ENCODE measurements around the gene CTDP1.

CTDP1 gene

DNA sequence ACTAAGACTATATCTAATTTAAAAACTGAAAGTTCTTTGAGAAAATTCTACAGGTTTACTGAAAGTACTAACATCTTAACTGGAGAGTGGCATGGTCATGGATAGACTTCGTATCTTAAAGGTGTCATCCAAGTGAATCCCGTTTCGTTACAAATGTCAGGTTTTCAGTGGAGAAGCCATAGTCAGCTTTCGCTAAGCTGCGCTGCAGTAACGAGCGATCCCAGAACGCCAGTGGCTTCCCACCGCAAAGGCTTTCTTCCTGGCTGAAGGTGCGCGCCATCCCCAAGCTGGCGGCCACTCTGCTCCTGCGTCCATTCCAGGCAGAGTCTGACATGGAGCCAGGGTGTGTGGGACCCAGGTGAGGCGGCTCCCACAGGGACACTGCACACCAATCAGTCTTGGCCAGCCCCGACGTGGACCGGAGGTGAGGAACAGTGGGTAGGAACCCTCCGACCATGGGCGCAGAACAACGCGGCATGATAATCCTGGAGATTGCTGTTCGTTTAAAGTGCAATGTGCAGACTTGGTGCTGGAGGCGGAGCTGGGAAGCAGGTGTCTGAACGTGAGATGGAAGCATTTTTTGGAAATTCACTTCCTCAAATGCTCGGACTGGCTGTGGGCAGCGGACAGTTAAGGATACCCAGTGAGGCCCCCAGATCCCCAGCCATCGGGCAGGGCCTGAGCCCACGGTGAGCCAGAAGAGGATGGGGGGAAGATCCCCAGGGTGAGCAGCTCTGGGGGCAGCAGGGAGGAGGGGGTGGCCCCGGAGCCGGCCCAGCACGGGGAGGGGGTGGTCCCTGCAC, 90.3 kb downstream of the CTDP1 start:
- no peak overlapping the region for H3K9ac ChIP-seq (ENCODE audit: low read length in 2 of 2)
- H3K9me3 ChIP-seq (ENCODE audit: control insufficient read depth in 2 of 2, low read length in 2 of 2) = peaks cover 6 to 11% of the 10 kb centered on the region in 2 donors
- H3K27me3 ChIP-seq (ENCODE audit: control insufficient read depth in 1 of 2, insufficient read depth in 2 of 2, low read length in 2 of 2) = peaks cover 3 to 4% of the 10 kb centered on the region in 2 donors
- no peak overlapping the region for H3K4me3 ChIP-seq (ENCODE audit: low read length in 2 of 2)
- H3K4me1 ChIP-seq (ENCODE audit: control insufficient read depth, insufficient read depth, low read length) = no peaks in the 10 kb centered on the region
- H3K27ac ChIP-seq (ENCODE audit: low read length) = no peak overlapping the region
- H3K36me3 ChIP-seq (ENCODE audit: control insufficient read depth in 2 of 2, insufficient read depth in 2 of 2, low read length in 2 of 2) = no peaks in the 10 kb centered on the region

- Histone ChIP-seq H3K27ac (ENCODE audit: low read length) (no peak overlapping the region), H3K4me1 (ENCODE audit: control insufficient read depth, insufficient read depth, low read length) (no peaks in the 10 kb centered on the region), H3K4me3 (ENCODE audit: low read length in 2 of 2) (no peak overlapping the region), H3K36me3 (ENCODE audit: control insufficient read depth in 2 of 2, insufficient read depth in 2 of 2, low read length in 2 of 2) (no peaks in the 10 kb centered on the region), H3K9ac (ENCODE audit: low read length in 2 of 2) (no peak overlapping the region), H3K27me3 (ENCODE audit: control insufficient read depth in 1 of 2, insufficient read depth in 2 of 2, low read length in 2 of 2) (peaks cover 7 to 8% of the 10 kb centered on the region in 2 donors), H3K9me3 (ENCODE audit: control insufficient read depth in 2 of 2, low read length in 2 of 2) (peaks cover 6 to 11% of the 10 kb centered on the region in 2 donors)
These were observed 90.9 kb downstream of the CTDP1 start for GRCh38 chr18:79770501-79770815.

- H3K27me3 ChIP-seq (ENCODE audit: control insufficient read depth in 1 of 2, insufficient read depth in 2 of 2, low read length in 2 of 2) = peaks cover 8 to 9% of the 10 kb centered on the region in 2 donors
- peaks cover 6 to 11% of the 10 kb centered on the region in 2 donors for H3K9me3 ChIP-seq (ENCODE audit: control insufficient read depth in 2 of 2, low read length in 2 of 2)
- no peak overlapping the region for H3K27ac ChIP-seq (ENCODE audit: low read length)
- H3K9ac ChIP-seq (ENCODE audit: low read length in 2 of 2) = no peak overlapping the region
- no peaks in the 10 kb centered on the region for H3K36me3 ChIP-seq (ENCODE audit: control insufficient read depth in 2 of 2, insufficient read depth in 2 of 2, low read length in 2 of 2)
- no peak overlapping the region for H3K4me3 ChIP-seq (ENCODE audit: low read length in 2 of 2)
- no peaks in the 10 kb centered on the region for H3K4me1 ChIP-seq (ENCODE audit: control insufficient read depth, insufficient read depth, low read length)
These were observed 91.2 kb downstream of the CTDP1 start for GRCh38 chr18:79770826-79771225.

DNA sequence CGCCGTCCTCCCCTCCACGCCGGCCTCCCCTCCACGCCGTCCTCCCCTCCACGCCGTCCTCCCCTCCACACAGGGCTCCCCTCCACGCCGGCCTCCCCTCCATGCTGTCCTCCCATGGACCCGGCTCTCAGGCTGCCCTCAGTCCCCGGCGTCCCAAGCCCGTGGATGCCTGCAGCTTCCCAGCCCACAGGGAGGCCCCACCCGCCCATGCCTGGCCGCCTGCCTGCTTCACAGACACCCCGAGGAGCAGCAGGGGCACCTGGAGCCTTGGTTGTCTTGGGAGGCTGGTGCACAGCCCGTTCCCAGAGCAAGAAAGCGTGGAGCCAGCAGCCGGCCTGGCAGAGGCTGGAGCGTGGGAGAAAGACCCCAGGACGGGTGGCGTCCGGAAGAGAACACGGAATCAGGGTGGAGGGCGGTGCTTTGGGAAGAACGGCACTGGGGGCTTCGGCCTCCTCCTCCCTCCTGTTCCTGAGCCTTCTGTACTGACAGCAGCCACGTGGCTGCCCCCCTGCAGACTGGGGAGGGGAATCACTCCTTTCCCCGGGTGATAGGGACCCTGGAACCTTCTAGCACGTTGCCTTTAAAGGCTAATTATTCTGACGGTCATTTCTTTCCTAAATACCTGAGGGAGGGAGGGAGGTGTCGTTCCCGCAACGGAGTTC, 92.0 kb downstream of the CTDP1 start:
- no peak overlapping the region for H3K9ac ChIP-seq (ENCODE audit: low read length in 2 of 2)
- H3K4me3 ChIP-seq (ENCODE audit: low read length in 2 of 2) = no peak overlapping the region
- H3K27ac ChIP-seq (ENCODE audit: low read length) = no peak overlapping the region
- H3K27me3 ChIP-seq (ENCODE audit: control insufficient read depth in 1 of 2, insufficient read depth in 2 of 2, low read length in 2 of 2) = peaks cover 8 to 12% of the 10 kb centered on the region in 2 donors
- H3K9me3 ChIP-seq (ENCODE audit: control insufficient read depth in 2 of 2, low read length in 2 of 2) = peaks cover 6 to 11% of the 10 kb centered on the region in 2 donors
- H3K36me3 ChIP-seq (ENCODE audit: control insufficient read depth in 2 of 2, insufficient read depth in 2 of 2, low read length in 2 of 2) = no peaks in the 10 kb centered on the region
- no peaks in the 10 kb centered on the region for H3K4me1 ChIP-seq (ENCODE audit: control insufficient read depth, insufficient read depth, low read length)

- no peak overlapping the region for H3K27ac ChIP-seq (ENCODE audit: low read length)
- H3K27me3 ChIP-seq (ENCODE audit: control insufficient read depth in 1 of 2, insufficient read depth in 2 of 2, low read length in 2 of 2) = peaks cover 12 to 13% of the 10 kb centered on the region in 2 donors
- peaks cover 3 to 11% of the 10 kb centered on the region in 2 donors for H3K9me3 ChIP-seq (ENCODE audit: control insufficient read depth in 2 of 2, low read length in 2 of 2)
- H3K4me1 ChIP-seq (ENCODE audit: control insufficient read depth, insufficient read depth, low read length) = no peaks in the 10 kb centered on the region
- H3K36me3 ChIP-seq (ENCODE audit: control insufficient read depth in 2 of 2, insufficient read depth in 2 of 2, low read length in 2 of 2) = no peaks in the 10 kb centered on the region
- H3K9ac ChIP-seq (ENCODE audit: low read length in 2 of 2) = no peak overlapping the region
- H3K4me3 ChIP-seq (ENCODE audit: low read length in 2 of 2) = no peak overlapping the region
These were observed 92.7 kb downstream of the CTDP1 start for GRCh38 chr18:79772108-79772864.

DNA sequence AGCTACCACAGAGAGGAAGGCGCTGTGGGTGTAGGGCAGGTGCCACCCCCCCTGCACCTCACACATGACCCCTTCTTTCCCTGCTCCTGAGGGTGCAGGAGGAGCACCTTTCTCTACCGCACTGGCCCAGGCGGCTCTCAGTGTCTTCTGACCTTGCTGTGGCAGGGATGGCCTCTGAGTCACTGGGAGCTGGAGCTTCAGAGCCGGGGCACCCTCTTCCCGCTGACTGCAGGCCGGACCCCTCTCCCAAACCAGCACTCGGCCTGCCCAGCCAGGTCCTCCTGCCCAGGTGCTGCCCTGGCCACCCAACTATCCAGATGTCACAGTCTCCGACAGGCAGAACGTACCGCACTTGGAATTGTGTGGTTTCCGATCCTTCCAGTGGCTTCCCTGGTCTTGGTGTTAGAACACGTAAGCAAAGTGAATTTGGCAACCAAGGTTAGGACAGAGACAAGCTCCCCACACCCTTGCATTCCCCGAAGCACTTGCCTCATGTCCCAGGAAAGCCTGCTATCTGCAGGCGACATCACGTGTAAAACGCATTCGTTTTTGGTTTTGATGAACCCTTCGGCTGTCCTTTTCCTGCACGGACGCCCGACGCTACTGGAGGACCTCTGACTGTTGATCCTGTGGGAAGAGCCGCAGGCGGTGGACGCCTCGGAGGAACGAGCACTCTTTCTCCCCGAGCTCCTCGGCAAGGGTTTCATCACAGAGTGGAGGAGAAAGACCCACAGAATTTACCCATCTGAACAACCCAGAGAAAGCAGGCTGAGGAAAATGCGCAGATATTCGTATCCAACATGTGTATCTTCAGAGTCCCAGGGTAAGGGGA, 93.5 kb downstream of the CTDP1 start:
- Histone ChIP-seq H3K9me3 (ENCODE audit: control insufficient read depth in 2 of 2, low read length in 2 of 2) (peaks cover 3 to 5% of the 10 kb centered on the region in 2 donors), H3K36me3 (ENCODE audit: control insufficient read depth in 2 of 2, insufficient read depth in 2 of 2, low read length in 2 of 2) (no peaks in the 10 kb centered on the region), H3K9ac (ENCODE audit: low read length in 2 of 2) (no peak overlapping the region), H3K27me3 (ENCODE audit: control insufficient read depth in 1 of 2, insufficient read depth in 2 of 2, low read length in 2 of 2) (peaks cover 15 to 19% of the 10 kb centered on the region in 2 donors), H3K4me3 (ENCODE audit: low read length in 2 of 2) (no peak overlapping the region), H3K4me1 (ENCODE audit: control insufficient read depth, insufficient read depth, low read length) (no peaks in the 10 kb centered on the region), H3K27ac (ENCODE audit: low read length) (no peak overlapping the region)

- Histone ChIP-seq H3K36me3 (ENCODE audit: control insufficient read depth in 2 of 2, insufficient read depth in 2 of 2, low read length in 2 of 2) (no peaks in the 10 kb centered on the region), H3K4me1 (ENCODE audit: control insufficient read depth, insufficient read depth, low read length) (no peaks in the 10 kb centered on the region), H3K9ac (ENCODE audit: low read length in 2 of 2) (no peak overlapping the region), H3K9me3 (ENCODE audit: control insufficient read depth in 2 of 2, low read length in 2 of 2) (peaks cover 0 to 5% of the 10 kb centered on the region in 2 donors), H3K4me3 (ENCODE audit: low read length in 2 of 2) (no peak overlapping the region), H3K27me3 (ENCODE audit: control insufficient read depth in 1 of 2, insufficient read depth in 2 of 2, low read length in 2 of 2) (peaks cover 15 to 20% of the 10 kb centered on the region in 2 donors), H3K27ac (ENCODE audit: low read length) (no peak overlapping the region)
These were observed 94.5 kb downstream of the CTDP1 start for GRCh38 chr18:79774111-79774510.

- Histone ChIP-seq H3K9me3 (ENCODE audit: control insufficient read depth in 2 of 2, low read length in 2 of 2) (no peaks in the 10 kb centered on the region), H3K27ac (ENCODE audit: low read length) (no peak overlapping the region), H3K36me3 (ENCODE audit: control insufficient read depth in 2 of 2, insufficient read depth in 2 of 2, low read length in 2 of 2) (no peaks in the 10 kb centered on the region), H3K4me3 (ENCODE audit: low read length in 2 of 2) (no peak overlapping the region), H3K27me3 (ENCODE audit: control insufficient read depth in 1 of 2, insufficient read depth in 2 of 2, low read length in 2 of 2) (peaks cover 15 to 20% of the 10 kb centered on the region in 2 donors), H3K4me1 (ENCODE audit: control insufficient read depth, insufficient read depth, low read length) (no peaks in the 10 kb centered on the region), H3K9ac (ENCODE audit: low read length in 2 of 2) (no peak overlapping the region)
These were observed 96.0 kb downstream of the CTDP1 start for GRCh38 chr18:79775441-79776221.

DNA sequence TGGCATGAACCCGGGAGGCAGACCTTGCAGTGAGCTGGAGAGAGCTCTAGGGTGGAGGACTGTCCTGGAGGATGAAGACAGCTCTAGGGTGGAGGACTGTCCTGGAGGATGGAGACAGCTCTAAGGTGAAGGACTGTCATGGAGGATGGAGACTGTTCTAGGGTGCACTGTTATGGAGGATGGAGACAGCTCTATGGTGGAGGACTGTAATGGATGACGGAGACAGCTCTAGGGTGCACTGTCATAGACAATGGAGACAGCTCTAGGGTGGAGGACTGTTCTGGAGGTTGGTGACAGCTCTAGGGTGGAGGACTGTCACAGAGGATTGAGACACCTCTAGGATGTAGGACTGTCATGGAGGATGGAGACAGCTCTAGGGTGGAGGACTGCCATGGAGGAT, 97.1 kb downstream of the CTDP1 start:
- peaks cover 15 to 22% of the 10 kb centered on the region in 2 donors for H3K27me3 ChIP-seq (ENCODE audit: control insufficient read depth in 1 of 2, insufficient read depth in 2 of 2, low read length in 2 of 2)
- no peak overlapping the region for H3K4me3 ChIP-seq (ENCODE audit: low read length in 2 of 2)
- no peaks in the 10 kb centered on the region for H3K9me3 ChIP-seq (ENCODE audit: control insufficient read depth in 2 of 2, low read length in 2 of 2)
- H3K36me3 ChIP-seq (ENCODE audit: control insufficient read depth in 2 of 2, insufficient read depth in 2 of 2, low read length in 2 of 2) = no peaks in the 10 kb centered on the region
- H3K9ac ChIP-seq (ENCODE audit: low read length in 2 of 2) = no peak overlapping the region
- H3K4me1 ChIP-seq (ENCODE audit: control insufficient read depth, insufficient read depth, low read length) = no peaks in the 10 kb centered on the region
- H3K27ac ChIP-seq (ENCODE audit: low read length) = no peak overlapping the region
